ENCODE data around the gene IREB2. TPM values are rescaled to one million over a fixed set of nuclear protein-coding genes. Genes with fewer than 3 reads are reported as not detected.

The IREB2 gene
- total and polyA plus RNA-seq, 2 experiments from 2014 or later: 23.4 to 68.4 TPM

DNA sequence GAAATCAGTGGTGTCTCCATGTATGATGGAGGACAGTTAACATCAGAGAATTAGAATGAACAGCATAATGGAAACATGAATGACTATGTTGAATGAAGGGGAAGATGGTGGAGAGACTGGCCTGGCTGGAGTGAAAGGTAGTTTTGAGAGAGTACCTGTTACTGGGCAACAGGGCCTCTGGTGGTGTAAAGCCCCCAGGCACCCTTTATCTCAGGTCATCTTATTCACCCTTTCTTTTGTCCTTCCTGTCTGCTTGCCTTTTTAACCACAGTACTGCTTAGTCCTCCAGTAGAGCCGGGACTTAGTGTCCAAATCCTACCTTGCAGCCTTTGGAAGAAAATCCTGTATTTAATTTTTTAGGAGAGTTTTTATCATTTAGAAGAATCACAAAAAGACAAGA, 6.2 kb downstream of the IREB2 start:
- Histone ChIP-seq H3F3A (replicated peaks; ENCODE audit: low read depth) (no peaks in the 10 kb centered on the region), H3K79me2 (replicated peaks; ENCODE audit: insufficient read depth) (peaks cover 100% of the 10 kb centered on the region), H3K36me3 (ENCODE audit: insufficient read depth) (peaks cover 17% of the 10 kb centered on the region), H3K4me2 (no peak overlapping the region), H4K20me1 (replicated peaks; ENCODE audit: insufficient read depth) (peaks cover 51% of the 10 kb centered on the region; the same call in 1 of the 2 replicates), H3K4me3 (no peak overlapping the region), H3K27ac (ENCODE audit: low read depth) (no peak overlapping the region), H3K4me1 (ENCODE audit: insufficient read depth) (no peaks in the 10 kb centered on the region), H3K27me3 (ENCODE audit: insufficient read depth) (no peaks in the 10 kb centered on the region), H3K9me2 (ENCODE audit: insufficient read depth) (no peaks in the 10 kb centered on the region), H2AFZ (no peak overlapping the region)
- TF ChIP-seq, protein P1, sequence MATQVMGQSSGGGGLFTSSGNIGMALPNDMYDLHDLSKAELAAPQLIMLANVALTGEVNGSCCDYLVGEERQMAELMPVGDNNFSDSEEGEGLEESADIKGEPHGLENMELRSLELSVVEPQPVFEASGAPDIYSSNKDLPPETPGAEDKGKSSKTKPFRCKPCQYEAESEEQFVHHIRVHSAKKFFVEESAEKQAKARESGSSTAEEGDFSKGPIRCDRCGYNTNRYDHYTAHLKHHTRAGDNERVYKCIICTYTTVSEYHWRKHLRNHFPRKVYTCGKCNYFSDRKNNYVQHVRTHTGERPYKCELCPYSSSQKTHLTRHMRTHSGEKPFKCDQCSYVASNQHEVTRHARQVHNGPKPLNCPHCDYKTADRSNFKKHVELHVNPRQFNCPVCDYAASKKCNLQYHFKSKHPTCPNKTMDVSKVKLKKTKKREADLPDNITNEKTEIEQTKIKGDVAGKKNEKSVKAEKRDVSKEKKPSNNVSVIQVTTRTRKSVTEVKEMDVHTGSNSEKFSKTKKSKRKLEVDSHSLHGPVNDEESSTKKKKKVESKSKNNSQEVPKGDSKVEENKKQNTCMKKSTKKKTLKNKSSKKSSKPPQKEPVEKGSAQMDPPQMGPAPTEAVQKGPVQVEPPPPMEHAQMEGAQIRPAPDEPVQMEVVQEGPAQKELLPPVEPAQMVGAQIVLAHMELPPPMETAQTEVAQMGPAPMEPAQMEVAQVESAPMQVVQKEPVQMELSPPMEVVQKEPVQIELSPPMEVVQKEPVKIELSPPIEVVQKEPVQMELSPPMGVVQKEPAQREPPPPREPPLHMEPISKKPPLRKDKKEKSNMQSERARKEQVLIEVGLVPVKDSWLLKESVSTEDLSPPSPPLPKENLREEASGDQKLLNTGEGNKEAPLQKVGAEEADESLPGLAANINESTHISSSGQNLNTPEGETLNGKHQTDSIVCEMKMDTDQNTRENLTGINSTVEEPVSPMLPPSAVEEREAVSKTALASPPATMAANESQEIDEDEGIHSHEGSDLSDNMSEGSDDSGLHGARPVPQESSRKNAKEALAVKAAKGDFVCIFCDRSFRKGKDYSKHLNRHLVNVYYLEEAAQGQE (IDR thresholded peaks at IDR 0.05; ENCODE audit: unreplicated experiment): no peak
- TF ChIP-seq CREB1 (CRISPR knock-in tag; IDR thresholded peaks at IDR 0.05; ENCODE audit: low read depth) (no peak), POLR2AphosphoS5 (IDR thresholded peaks at IDR 0.05; ENCODE audit: low read depth) (no peak), STAT1 (IDR thresholded peaks at IDR 0.05; ENCODE audit: unreplicated experiment) (no peak), EZH2phosphoT487 (IDR thresholded peaks at IDR 0.05; ENCODE audit: unreplicated experiment) (no peak), ZNF114 (CRISPR knock-in tag; IDR thresholded peaks at IDR 0.05) (no peak), NANOG (IDR thresholded peaks at IDR 0.05; ENCODE audit: borderline replicate concordance) (no peak), JUNB (IDR thresholded peaks at IDR 0.05; ENCODE audit: unreplicated experiment) (no peak), ZNF331 (CRISPR knock-in tag; IDR thresholded peaks at IDR 0.05; ENCODE audit: low read depth) (no peak), EZH2 (IDR thresholded peaks at IDR 0.05; ENCODE audit: low read depth, unreplicated experiment) (no peak)
- TF ChIP-seq, protein P2, sequence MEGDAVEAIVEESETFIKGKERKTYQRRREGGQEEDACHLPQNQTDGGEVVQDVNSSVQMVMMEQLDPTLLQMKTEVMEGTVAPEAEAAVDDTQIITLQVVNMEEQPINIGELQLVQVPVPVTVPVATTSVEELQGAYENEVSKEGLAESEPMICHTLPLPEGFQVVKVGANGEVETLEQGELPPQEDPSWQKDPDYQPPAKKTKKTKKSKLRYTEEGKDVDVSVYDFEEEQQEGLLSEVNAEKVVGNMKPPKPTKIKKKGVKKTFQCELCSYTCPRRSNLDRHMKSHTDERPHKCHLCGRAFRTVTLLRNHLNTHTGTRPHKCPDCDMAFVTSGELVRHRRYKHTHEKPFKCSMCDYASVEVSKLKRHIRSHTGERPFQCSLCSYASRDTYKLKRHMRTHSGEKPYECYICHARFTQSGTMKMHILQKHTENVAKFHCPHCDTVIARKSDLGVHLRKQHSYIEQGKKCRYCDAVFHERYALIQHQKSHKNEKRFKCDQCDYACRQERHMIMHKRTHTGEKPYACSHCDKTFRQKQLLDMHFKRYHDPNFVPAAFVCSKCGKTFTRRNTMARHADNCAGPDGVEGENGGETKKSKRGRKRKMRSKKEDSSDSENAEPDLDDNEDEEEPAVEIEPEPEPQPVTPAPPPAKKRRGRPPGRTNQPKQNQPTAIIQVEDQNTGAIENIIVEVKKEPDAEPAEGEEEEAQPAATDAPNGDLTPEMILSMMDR (conservative IDR thresholded peaks at IDR 0.05; ENCODE audit: low read depth in 2 of 2): no peak
- TF ChIP-seq, protein P3, sequence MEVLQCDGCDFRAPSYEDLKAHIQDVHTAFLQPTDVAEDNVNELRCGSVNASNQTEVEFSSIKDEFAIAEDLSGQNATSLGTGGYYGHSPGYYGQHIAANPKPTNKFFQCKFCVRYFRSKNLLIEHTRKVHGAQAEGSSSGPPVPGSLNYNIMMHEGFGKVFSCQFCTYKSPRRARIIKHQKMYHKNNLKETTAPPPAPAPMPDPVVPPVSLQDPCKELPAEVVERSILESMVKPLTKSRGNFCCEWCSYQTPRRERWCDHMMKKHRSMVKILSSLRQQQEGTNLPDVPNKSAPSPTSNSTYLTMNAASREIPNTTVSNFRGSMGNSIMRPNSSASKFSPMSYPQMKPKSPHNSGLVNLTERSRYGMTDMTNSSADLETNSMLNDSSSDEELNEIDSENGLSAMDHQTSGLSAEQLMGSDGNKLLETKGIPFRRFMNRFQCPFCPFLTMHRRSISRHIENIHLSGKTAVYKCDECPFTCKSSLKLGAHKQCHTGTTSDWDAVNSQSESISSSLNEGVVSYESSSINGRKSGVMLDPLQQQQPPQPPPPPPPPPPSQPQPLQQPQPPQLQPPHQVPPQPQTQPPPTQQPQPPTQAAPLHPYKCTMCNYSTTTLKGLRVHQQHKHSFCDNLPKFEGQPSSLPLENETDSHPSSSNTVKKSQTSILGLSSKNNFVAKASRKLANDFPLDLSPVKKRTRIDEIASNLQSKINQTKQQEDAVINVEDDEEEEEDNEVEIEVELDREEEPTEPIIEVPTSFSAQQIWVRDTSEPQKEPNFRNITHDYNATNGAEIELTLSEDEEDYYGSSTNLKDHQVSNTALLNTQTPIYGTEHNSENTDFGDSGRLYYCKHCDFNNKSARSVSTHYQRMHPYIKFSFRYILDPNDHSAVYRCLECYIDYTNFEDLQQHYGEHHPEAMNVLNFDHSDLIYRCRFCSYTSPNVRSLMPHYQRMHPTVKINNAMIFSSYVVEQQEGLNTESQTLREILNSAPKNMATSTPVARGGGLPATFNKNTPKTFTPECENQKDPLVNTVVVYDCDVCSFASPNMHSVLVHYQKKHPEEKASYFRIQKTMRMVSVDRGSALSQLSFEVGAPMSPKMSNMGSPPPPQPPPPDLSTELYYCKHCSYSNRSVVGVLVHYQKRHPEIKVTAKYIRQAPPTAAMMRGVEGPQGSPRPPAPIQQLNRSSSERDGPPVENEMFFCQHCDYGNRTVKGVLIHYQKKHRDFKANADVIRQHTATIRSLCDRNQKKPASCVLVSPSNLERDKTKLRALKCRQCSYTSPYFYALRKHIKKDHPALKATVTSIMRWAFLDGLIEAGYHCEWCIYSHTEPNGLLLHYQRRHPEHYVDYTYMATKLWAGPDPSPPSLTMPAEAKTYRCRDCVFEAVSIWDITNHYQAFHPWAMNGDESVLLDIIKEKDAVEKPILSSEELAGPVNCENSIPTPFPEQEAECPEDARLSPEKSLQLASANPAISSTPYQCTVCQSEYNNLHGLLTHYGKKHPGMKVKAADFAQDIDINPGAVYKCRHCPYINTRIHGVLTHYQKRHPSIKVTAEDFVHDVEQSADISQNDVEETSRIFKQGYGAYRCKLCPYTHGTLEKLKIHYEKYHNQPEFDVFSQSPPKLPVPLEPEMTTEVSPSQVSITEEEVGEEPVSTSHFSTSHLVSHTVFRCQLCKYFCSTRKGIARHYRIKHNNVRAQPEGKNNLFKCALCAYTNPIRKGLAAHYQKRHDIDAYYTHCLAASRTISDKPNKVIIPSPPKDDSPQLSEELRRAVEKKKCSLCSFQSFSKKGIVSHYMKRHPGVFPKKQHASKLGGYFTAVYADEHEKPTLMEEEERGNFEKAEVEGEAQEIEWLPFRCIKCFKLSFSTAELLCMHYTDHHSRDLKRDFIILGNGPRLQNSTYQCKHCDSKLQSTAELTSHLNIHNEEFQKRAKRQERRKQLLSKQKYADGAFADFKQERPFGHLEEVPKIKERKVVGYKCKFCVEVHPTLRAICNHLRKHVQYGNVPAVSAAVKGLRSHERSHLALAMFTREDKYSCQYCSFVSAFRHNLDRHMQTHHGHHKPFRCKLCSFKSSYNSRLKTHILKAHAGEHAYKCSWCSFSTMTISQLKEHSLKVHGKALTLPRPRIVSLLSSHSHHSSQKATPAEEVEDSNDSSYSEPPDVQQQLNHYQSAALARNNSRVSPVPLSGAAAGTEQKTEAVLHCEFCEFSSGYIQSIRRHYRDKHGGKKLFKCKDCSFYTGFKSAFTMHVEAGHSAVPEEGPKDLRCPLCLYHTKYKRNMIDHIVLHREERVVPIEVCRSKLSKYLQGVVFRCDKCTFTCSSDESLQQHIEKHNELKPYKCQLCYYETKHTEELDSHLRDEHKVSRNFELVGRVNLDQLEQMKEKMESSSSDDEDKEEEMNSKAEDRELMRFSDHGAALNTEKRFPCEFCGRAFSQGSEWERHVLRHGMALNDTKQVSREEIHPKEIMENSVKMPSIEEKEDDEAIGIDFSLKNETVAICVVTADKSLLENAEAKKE (CRISPR knock-in tag; IDR thresholded peaks at IDR 0.05): no peak
- TF ChIP-seq, protein P4, sequence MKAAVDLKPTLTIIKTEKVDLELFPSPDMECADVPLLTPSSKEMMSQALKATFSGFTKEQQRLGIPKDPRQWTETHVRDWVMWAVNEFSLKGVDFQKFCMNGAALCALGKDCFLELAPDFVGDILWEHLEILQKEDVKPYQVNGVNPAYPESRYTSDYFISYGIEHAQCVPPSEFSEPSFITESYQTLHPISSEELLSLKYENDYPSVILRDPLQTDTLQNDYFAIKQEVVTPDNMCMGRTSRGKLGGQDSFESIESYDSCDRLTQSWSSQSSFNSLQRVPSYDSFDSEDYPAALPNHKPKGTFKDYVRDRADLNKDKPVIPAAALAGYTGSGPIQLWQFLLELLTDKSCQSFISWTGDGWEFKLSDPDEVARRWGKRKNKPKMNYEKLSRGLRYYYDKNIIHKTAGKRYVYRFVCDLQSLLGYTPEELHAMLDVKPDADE (IDR thresholded peaks at IDR 0.05): no peak
- Mint-ChIP-seq H3K36me3 (ENCODE audit: low read depth) (peaks cover 64% of the 10 kb centered on the region), H3K27ac (no peak overlapping the region), H3K4me1 (peaks cover 7% of the 10 kb centered on the region; the same call in 2 of the 3 replicates), H3K9me3 (no peaks in the 10 kb centered on the region), H3K4me3 (no peak overlapping the region), H3K27me3 (ENCODE audit: insufficient read depth, low read depth, poor library complexity) (peaks cover 2% of the 10 kb centered on the region)
- ATAC-seq (no peak), DNase-seq (ENCODE audit: low spot score) (no peak)

Data from GM23338 (cell line).